GM23338 (cell line): ENCODE measurements around the gene CELA2B. TPM values are rescaled to one million over a fixed set of nuclear protein-coding genes. Genes with fewer than 3 reads are reported as not detected.

Source experiments
- ATAC-seq: fragments of 200-7000 bp; cut with Tn5 transposase; 3 replicates; pipeline ENCODE4 v1.9.1; 2020
- DNase-seq: peaks from one replicate; pipeline ENCODE4 v3.0.0-alpha.2; 2015; ENCODE audit warnings: low spot score
- H2AFZ ChIP-seq: fragments of 200-600 bp; sonication (generic); 2 replicates; pipeline ENCODE4 v1.8.0; 2016; ENCODE audit warnings: antibody characterized with exemption, mild to moderate bottlenecking, moderate library complexity
- H3F3A ChIP-seq: fragments of 200-600 bp; sonication (generic); replicated peaks from 2 replicates; pipeline ENCODE4 v1.8.0; 2017; ENCODE audit warnings: antibody characterized with exemption, mixed run types, low read depth
- H3K27ac ChIP-seq: fragments of 200-600 bp; sonication (generic); 2 replicates; pipeline ENCODE4 v1.6.1; 2016; ENCODE audit warnings: low read depth
- H3K27me3 ChIP-seq: fragments of 200-600 bp; sonication (generic); 2 replicates; pipeline ENCODE4 v1.8.0; 2016; ENCODE audit warnings: mild to moderate bottlenecking, mixed run types, moderate library complexity; ENCODE audit not compliant: insufficient read depth
- H3K36me3 ChIP-seq: fragments of 200-600 bp; sonication (generic); 2 replicates; pipeline ENCODE4 v1.8.0; 2016; ENCODE audit warnings: mild to moderate bottlenecking; ENCODE audit not compliant: insufficient read depth
- H3K4me1 ChIP-seq: fragments of 200-600 bp; sonication (generic); 2 replicates; pipeline ENCODE4 v1.8.0; 2016; ENCODE audit warnings: mild to moderate bottlenecking, moderate library complexity; ENCODE audit not compliant: insufficient read depth
- H3K4me2 ChIP-seq: fragments of 200-600 bp; sonication (generic); 2 replicates; pipeline ENCODE4 v1.7.1; 2017; ENCODE audit warnings: mixed run types
- H3K4me3 ChIP-seq: fragments of 200-600 bp; sonication (generic); 2 replicates; pipeline ENCODE4 v1.6.1; 2016; ENCODE audit warnings: mixed run types
- H3K79me2 ChIP-seq: fragments of 200-600 bp; sonication (generic); replicated peaks from 2 replicates; pipeline ENCODE4 v1.8.0; 2017; ENCODE audit warnings: mild to moderate bottlenecking; ENCODE audit not compliant: insufficient read depth
- H3K9me2 ChIP-seq: fragments of 200-600 bp; sonication (generic); 2 replicates; pipeline ENCODE4 v1.8.0; 2017; ENCODE audit not compliant: insufficient read depth
- H4K20me1 ChIP-seq: fragments of 200-600 bp; sonication (generic); replicated peaks from 2 replicates; pipeline ENCODE4 v1.8.0; 2017; ENCODE audit warnings: mild to moderate bottlenecking; ENCODE audit not compliant: insufficient read depth
- H3K27ac Mint-ChIP-seq: 2 replicates; pipeline ENCODE4 v1.8.0; 2020; ENCODE audit warnings: inconsistent platforms, mild to moderate bottlenecking, moderate library complexity, mixed read lengths
- H3K27me3 Mint-ChIP-seq: 3 replicates; pipeline ENCODE4 v1.8.0; 2022; ENCODE audit warnings: low read depth, mild to moderate bottlenecking, moderate library complexity, mixed read lengths, inconsistent platforms; ENCODE audit not compliant: insufficient read depth, poor library complexity
- H3K36me3 Mint-ChIP-seq: 3 replicates; pipeline ENCODE4 v1.8.0; 2021; ENCODE audit warnings: low read depth, mild to moderate bottlenecking, inconsistent platforms, moderate library complexity, mixed read lengths
- H3K4me1 Mint-ChIP-seq: 3 replicates; pipeline ENCODE4 v1.8.0; 2020; ENCODE audit warnings: mild to moderate bottlenecking, inconsistent platforms, mixed read lengths
- H3K4me3 Mint-ChIP-seq: 3 replicates; pipeline ENCODE4 v1.8.0; 2021; ENCODE audit warnings: moderate library complexity, mild to moderate bottlenecking, inconsistent platforms, mixed read lengths
- H3K9me3 Mint-ChIP-seq: 3 replicates; pipeline ENCODE4 v1.8.0; 2020; ENCODE audit warnings: moderate library complexity, mild to moderate bottlenecking, inconsistent platforms, mixed read lengths
- CREB1 ChIP-seq: fragments of 250-450 bp; sonication (Bioruptor Pico); IDR thresholded peaks from 2 replicates; pipeline ENCODE4 v1.5.0; 2020; ENCODE audit warnings: low read depth, mild to moderate bottlenecking, moderate library complexity
- EZH2phosphoT487 ChIP-seq: fragments of 200-600 bp; sonication (generic); IDR thresholded peaks from one replicate; pipeline ENCODE4 v1.8.1; 2018; ENCODE audit warnings: antibody characterized with exemption; ENCODE audit not compliant: unreplicated experiment
- NANOG ChIP-seq: IDR thresholded peaks from 2 replicates; pipeline ENCODE4 v1.6.1; 2016; ENCODE audit warnings: antibody characterized with exemption, borderline replicate concordance
- POLR2AphosphoS5 ChIP-seq: IDR thresholded peaks from 2 replicates; pipeline ENCODE4 v1.6.1; 2016; ENCODE audit warnings: antibody characterized with exemption, low read depth
- ZNF114 ChIP-seq: fragments of 250-450 bp; sonication (Bioruptor Pico); IDR thresholded peaks from 2 replicates; pipeline ENCODE4 v1.5.0; 2020; ENCODE audit warnings: mild to moderate bottlenecking, moderate library complexity
- polyA plus RNA-seq: library from polyadenylated mRNA; unstranded; fragments of >200 nt; fragmentation: Nextera tagmentation; extraction: Ambion mirVana; gene quantifications from 2 replicates; pipeline ENCODE4 v1.2.1, GENCODE V29; 2016
- total RNA-seq: library from RNA; depleted of rRNA; stranded (reverse); fragments of >200 nt; shearing (Covaris generic); gene quantifications from 2 replicates; pipeline ENCODE4 v1.2.3, GENCODE V29; 2014
- TF ChIP-seq, protein P1 (sequence below): IDR thresholded peaks from one replicate; pipeline ENCODE4 v1.6.1; 2018; ENCODE audit warnings: antibody characterized with exemption; ENCODE audit not compliant: unreplicated experiment
- TF ChIP-seq, protein P2 (sequence below), 2 experiments: fragments of 200-600 bp in 1 of 2; sonication (generic) in 1 of 2; conservative IDR thresholded peaks; 2 replicates each; pipeline versions ENCODE4 v1.5.1 to v1.6.1; 2016 to 2017; ENCODE audit warnings: antibody characterized with exemption in 2 of 2, low read depth in 2 of 2, mild to moderate bottlenecking in 2 of 2, moderate library complexity in 1 of 2
- TF ChIP-seq, protein P3 (sequence below): IDR thresholded peaks from 2 replicates; pipeline ENCODE4 v1.6.1; 2016; ENCODE audit warnings: antibody characterized with exemption

CELA2B gene
- total and polyA plus RNA-seq, 2 experiments from 2014 or later, result not detected

DNA sequence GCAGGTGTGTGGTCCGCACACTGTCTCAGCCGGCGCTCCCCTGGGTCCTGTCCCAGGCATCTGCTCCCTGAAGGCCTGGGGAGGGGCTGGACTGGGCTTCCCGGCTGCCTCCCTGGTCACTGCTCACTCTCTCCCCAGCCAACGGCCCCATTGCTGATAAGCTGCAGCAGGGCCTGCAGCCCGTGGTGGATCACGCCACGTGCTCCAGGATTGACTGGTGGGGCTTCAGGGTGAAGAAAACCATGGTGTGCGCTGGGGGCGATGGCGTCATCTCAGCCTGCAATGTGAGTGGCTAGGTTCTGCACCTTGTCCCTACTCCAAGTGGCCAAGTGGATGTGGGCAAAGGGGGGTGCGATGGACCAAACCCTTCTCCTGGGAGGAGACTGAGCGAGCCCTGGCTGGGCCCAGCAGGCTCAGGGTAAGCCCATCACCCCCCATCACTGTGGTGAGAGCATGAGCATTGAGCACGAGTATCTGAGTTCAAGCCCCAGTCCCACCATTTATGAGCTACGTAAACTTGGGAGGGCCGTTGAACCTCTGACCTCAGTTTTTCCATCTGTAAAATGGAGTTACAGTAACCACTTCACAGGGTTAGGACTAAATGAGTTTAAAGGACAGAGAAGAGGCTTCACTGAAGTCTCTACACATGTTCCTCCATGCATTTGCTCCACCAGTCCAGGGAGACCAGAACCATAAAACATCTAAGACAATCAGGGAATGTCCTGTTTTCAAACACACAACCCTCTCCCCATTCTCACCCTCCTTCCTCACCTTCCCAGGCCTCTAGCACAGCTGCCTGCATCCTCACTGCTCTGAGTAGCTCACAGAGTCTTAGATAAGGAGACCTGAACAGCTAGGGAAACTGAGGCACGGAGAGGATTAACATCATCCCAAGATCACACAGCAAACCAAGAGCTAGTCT is 31.2 kb upstream of the CELA2B start:
- Mint-ChIP-seq H3K27me3 (peaks cover 11% of the 10 kb centered on the region), H3K27ac (no peak overlapping the region), H3K36me3 (no peaks in the 10 kb centered on the region; the same call in 2 of the 3 replicates), H3K9me3 (no peaks in the 10 kb centered on the region; the same call in 2 of the 3 replicates), H3K4me3 (no peak overlapping the region), H3K4me1 (no peaks in the 10 kb centered on the region)
- H2AFZ ChIP-seq, result no peak overlapping the region
- no peaks in the 10 kb centered on the region for H3K4me1 ChIP-seq
- H4K20me1 ChIP-seq, result no peaks in the 10 kb centered on the region
- no peak for TF ChIP-seq ZNF114 (CRISPR knock-in tag)
- H3K27me3 ChIP-seq, result no peaks in the 10 kb centered on the region
- H3K36me3 ChIP-seq, result no peaks in the 10 kb centered on the region
- no peaks in the 10 kb centered on the region for H3K9me2 ChIP-seq
- no peak for DNase-seq
- H3K79me2 ChIP-seq, result no peaks in the 10 kb centered on the region
- no peak overlapping the region for H3K27ac ChIP-seq
- no peak overlapping the region for H3K4me3 ChIP-seq
- ATAC-seq, result no peak; the same call in 2 of the 3 replicates
- no peak overlapping the region for H3K4me2 ChIP-seq
- H3F3A ChIP-seq, result no peaks in the 10 kb centered on the region

DNA sequence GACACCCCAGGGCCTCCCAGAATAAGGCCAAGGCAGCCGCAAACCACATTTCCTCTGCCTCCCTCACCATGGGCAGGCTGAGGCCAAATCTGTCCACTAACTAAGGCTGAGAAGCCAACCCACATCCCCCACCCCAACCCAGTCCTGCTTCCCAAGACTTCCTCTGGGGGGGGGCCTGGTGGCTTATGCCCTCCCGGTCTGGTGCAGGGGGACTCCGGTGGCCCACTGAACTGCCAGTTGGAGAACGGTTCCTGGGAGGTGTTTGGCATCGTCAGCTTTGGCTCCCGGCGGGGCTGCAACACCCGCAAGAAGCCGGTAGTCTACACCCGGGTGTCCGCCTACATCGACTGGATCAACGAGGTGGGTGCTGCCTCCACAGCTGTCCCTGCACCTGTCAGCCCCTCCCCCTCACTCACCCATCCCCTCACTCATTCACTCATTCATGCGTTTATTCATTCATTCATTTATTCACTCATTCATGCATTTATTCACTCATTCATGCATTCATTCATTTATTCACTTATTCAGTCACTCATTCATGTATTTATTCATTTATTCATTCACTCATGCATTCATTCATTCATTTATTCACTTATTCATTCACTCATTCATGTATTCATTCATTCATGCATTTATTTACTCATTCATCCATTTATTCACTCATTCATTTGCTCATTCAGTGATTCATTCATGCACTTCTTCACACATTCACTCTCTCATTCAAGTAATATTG is 30.3 kb upstream of the CELA2B start:
- Mint-ChIP-seq H3K4me3 (no peak overlapping the region), H3K36me3 (no peaks in the 10 kb centered on the region; the same call in 2 of the 3 replicates), H3K4me1 (no peaks in the 10 kb centered on the region), H3K27ac (no peak overlapping the region), H3K27me3 (peaks cover 13% of the 10 kb centered on the region), H3K9me3 (peaks cover 4% of the 10 kb centered on the region)
- Histone ChIP-seq H3K4me1 (no peaks in the 10 kb centered on the region), H3K9me2 (no peaks in the 10 kb centered on the region), H3K27ac (no peak overlapping the region), H3K4me2 (no peak overlapping the region), H3K79me2 (no peaks in the 10 kb centered on the region), H3K36me3 (no peaks in the 10 kb centered on the region), H3K27me3 (no peaks in the 10 kb centered on the region), H3F3A (no peaks in the 10 kb centered on the region), H2AFZ (no peak overlapping the region), H3K4me3 (no peak overlapping the region), H4K20me1 (no peaks in the 10 kb centered on the region)
- DNase-seq (no peak), ATAC-seq (no peak)
- TF ChIP-seq, protein P1, sequence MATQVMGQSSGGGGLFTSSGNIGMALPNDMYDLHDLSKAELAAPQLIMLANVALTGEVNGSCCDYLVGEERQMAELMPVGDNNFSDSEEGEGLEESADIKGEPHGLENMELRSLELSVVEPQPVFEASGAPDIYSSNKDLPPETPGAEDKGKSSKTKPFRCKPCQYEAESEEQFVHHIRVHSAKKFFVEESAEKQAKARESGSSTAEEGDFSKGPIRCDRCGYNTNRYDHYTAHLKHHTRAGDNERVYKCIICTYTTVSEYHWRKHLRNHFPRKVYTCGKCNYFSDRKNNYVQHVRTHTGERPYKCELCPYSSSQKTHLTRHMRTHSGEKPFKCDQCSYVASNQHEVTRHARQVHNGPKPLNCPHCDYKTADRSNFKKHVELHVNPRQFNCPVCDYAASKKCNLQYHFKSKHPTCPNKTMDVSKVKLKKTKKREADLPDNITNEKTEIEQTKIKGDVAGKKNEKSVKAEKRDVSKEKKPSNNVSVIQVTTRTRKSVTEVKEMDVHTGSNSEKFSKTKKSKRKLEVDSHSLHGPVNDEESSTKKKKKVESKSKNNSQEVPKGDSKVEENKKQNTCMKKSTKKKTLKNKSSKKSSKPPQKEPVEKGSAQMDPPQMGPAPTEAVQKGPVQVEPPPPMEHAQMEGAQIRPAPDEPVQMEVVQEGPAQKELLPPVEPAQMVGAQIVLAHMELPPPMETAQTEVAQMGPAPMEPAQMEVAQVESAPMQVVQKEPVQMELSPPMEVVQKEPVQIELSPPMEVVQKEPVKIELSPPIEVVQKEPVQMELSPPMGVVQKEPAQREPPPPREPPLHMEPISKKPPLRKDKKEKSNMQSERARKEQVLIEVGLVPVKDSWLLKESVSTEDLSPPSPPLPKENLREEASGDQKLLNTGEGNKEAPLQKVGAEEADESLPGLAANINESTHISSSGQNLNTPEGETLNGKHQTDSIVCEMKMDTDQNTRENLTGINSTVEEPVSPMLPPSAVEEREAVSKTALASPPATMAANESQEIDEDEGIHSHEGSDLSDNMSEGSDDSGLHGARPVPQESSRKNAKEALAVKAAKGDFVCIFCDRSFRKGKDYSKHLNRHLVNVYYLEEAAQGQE, result no peak
- TF ChIP-seq NANOG (no peak), ZNF114 (CRISPR knock-in tag) (no peak), POLR2AphosphoS5 (no peak), EZH2phosphoT487 (no peak), CREB1 (no peak)
- TF ChIP-seq, protein P2, sequence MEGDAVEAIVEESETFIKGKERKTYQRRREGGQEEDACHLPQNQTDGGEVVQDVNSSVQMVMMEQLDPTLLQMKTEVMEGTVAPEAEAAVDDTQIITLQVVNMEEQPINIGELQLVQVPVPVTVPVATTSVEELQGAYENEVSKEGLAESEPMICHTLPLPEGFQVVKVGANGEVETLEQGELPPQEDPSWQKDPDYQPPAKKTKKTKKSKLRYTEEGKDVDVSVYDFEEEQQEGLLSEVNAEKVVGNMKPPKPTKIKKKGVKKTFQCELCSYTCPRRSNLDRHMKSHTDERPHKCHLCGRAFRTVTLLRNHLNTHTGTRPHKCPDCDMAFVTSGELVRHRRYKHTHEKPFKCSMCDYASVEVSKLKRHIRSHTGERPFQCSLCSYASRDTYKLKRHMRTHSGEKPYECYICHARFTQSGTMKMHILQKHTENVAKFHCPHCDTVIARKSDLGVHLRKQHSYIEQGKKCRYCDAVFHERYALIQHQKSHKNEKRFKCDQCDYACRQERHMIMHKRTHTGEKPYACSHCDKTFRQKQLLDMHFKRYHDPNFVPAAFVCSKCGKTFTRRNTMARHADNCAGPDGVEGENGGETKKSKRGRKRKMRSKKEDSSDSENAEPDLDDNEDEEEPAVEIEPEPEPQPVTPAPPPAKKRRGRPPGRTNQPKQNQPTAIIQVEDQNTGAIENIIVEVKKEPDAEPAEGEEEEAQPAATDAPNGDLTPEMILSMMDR (conservative IDR thresholded peaks at IDR 0.05; ENCODE audit: low read depth in 2 of 2), result no peak
- TF ChIP-seq, protein P3, sequence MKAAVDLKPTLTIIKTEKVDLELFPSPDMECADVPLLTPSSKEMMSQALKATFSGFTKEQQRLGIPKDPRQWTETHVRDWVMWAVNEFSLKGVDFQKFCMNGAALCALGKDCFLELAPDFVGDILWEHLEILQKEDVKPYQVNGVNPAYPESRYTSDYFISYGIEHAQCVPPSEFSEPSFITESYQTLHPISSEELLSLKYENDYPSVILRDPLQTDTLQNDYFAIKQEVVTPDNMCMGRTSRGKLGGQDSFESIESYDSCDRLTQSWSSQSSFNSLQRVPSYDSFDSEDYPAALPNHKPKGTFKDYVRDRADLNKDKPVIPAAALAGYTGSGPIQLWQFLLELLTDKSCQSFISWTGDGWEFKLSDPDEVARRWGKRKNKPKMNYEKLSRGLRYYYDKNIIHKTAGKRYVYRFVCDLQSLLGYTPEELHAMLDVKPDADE, result no peak
